SK-N-MC (cell line): ENCODE measurements around the gene AMZ2.

Experiments used
- EZH2 ChIP-seq: fragments of 200-600 bp; sonication (generic); IDR thresholded peaks from one replicate; pipeline ENCODE4 v1.6.1; 2017; ENCODE audit warnings: antibody characterized with exemption
- FOXP2 ChIP-seq: optimal IDR thresholded peaks from 2 replicates; pipeline ENCODE3; 2011; ENCODE audit warnings: mild to moderate bottlenecking, moderate library complexity; ENCODE audit not compliant: insufficient read depth; ENCODE audit errors: extremely low read length, control extremely low read depth
- POLR2AphosphoS5 ChIP-seq: IDR thresholded peaks from 2 replicates; pipeline ENCODE4 v1.6.1; 2012; ENCODE audit warnings: mild to moderate bottlenecking, low read depth, low read length, borderline replicate concordance

DNA sequence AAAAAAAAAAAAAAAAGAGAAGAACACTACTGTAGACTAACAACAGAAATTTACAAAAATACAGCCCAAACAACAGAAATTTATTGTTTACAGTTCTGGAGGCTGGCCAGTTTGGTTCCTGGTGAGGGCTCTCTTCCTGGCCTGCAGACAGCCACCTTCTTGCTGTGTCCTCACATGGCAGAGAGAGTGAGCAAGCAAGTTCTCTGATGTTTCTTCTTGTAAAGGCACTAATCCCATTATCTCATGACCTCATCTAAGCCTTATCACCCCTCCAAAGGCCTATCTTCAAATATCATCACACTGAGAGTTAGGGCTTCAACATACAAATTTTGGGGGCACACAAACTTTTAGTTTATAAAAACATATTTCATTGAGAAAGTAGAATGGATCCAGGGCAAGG is 50.8 kb downstream of the AMZ2 start:
- no peak for TF ChIP-seq POLR2AphosphoS5
- no peak for TF ChIP-seq FOXP2
- TF ChIP-seq EZH2: no peak
